Measurements from ENCODE around the gene NBPF20.
A peak's percentile ranks its signal among the peaks of the same experiment; 100 is the strongest.
"Not testable (repeated sequence)": the region's sequence is repeated elsewhere in the genome, so short reads cannot be mapped to it uniquely, and the experiment has no call there.

The NBPF20 gene, protein sequence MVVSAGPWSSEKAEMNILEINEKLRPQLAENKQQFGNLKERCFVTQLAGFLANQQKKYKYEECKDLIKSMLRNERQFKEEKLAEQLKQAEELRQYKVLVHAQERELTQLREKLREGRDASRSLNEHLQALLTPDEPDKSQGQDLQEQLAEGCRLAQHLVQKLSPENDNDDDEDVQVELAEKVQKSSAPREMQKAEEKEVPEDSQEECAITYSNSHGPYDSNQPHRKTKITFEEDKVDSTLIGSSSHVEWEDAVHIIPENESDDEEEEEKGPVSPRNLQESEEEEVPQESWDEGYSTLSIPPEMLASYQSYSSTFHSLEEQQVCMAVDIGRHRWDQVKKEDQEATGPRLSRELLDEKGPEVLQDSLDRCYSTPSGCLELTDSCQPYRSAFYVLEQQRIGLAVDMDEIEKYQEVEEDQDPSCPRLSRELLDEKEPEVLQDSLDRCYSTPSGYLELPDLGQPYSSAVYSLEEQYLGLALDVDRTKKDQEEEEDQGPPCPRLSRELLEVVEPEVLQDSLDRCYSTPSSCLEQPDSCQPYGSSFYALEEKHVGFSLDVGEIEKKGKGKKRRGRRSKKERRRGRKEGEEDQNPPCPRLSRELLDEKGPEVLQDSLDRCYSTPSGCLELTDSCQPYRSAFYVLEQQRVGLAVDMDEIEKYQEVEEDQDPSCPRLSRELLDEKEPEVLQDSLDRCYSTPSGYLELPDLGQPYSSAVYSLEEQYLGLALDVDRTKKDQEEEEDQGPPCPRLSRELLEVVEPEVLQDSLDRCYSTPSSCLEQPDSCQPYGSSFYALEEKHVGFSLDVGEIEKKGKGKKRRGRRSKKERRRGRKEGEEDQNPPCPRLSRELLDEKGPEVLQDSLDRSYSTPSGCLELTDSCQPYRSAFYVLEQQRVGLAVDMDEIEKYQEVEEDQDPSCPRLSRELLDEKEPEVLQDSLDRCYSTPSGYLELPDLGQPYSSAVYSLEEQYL (N-terminal part only)

DNA sequence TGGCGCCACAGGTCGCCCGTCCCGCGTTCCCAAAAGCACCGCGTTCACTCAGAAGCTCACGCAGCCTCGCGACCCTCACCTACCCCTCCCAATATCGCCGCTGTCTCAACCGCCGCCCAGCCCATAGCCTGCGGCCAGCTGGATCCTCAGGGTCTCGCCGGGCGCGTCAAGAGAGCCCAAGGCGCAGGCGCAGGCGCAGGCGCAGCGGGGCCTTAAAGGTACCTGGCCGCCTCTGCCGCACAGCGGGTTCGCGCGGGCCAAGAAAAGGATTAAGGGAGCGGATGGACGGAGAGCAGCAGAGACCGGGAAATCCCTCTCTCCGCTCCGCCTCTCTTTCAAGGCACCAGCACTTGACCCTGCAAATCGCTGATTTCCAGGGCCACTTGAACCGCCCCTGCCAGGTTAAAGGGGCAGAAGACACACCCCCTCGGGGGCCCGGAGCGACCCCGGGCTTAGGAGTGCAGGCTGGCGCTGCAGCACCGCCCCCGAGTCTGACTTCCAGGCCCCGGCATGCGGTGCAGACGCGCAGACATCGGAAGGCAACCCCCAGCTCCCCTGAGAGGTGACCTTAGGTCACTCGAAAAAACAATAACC is at the start of gene NBPF20:
NBPF20 (minus strand) TSS at position 168 of the 594 bp plus-strand sequence. CDS start 20,331 bp downstream, outside the sequence.
- FAIRE-seq (no peak), DNase-seq (ENCODE audit: low spot score) (peak; percentile 61)

DNA sequence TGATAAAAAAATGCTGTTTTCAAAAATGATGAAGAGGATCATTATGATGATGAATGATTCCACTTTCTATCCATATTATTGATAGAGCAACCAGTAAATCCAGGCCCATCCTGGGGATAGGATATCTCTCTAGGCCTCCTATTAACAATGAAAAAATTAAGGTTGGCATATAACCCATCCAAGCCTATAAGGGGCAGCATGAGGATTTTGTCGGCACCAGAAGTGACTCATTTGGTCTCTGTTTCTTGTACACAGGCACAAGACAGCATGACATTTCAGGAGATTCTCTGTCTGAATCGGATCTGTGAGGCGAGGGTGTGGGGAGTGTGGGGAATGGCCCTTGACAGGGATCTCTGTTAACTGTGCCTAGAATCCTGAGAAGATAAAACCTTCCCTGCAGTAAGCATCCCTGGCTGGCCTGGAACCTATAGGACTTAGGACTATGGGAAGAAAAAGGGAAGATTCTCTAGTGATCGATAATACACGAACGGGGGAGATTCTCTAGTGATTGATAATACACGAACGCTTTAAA is 49.5 kb upstream of the NBPF20 start:
- FAIRE-seq; DNase-seq (ENCODE audit: low spot score): not testable (repeated sequence)

DNA sequence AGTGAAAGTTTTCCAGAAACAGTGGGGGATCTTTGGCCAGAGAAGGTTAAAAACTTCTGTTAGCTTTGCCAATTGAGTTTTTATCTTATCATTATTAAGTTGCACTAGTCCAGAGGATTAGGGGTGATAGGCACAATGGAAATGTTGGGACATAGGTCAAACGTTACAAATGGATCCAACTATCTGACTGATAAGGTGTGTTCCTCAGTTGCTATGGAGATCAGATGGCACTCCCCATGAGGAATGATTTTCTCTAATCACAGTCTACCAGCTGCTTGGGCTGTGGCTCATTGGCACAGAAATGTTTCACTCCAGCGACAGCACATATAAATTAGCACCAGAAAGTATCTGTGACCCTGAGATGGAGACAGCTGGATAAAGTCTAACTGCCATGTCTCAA is 47.3 kb upstream of the NBPF20 start:
- not testable (repeated sequence) for DNase-seq (ENCODE audit: low spot score); FAIRE-seq

DNA sequence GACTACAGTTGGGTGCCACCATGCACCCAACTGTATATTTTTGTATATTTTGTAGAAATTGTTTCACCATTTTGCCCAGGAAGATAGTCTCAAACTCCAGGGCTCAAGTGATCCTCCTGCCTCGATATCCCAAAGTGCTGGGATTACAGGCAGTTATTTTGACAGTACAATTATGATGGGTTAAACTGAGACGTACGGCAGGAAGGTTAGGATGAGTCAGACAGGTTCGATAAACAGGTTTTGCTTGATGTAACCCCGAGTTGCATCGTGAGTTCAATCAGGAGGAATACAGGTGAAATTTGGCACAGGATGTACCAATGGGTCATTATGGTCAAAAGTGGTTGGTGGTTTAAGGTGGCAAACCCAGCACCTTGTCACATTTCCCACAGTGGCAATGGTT is 46.0 kb upstream of the NBPF20 start:
- DNase-seq (ENCODE audit: low spot score); FAIRE-seq: not testable (repeated sequence)

DNA sequence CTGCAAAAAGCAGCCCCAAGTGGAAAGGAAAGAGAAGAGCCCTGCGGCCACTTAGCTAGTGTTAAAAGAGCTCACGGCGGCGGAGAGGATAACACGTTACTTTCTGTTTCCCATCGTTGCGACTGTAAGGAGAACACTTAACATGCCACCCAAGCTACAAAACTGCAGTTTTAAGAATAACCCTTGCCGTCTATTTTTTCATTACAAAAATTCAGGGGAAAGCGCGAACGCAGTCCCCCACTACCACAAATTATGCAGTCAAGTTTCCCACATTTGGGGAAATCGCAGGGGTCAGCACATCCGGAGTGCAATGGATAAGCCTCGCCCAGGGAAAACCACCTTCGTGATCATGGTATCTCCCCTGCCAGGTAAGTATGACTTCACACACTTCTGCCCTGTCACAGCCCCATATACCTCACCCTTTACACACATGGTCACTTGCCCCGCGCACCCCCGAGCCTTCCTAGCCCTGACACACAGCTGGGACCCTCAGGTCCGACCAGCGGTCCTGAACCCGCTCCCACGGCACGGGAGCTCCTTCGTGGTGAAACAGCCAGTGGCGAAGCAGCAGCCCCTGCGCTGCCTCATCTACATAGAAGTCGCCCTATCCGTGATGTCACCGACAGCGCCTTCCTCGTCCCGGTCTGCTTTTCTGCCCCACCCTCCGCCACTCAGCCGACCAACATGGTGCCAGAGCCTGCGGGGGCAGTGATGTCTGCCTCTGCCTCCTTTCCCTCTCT is 40.2 kb upstream of the NBPF20 start:
- DNase-seq (ENCODE audit: low spot score), result peak; percentile 92
- FAIRE-seq, result not testable (repeated sequence)

DNA sequence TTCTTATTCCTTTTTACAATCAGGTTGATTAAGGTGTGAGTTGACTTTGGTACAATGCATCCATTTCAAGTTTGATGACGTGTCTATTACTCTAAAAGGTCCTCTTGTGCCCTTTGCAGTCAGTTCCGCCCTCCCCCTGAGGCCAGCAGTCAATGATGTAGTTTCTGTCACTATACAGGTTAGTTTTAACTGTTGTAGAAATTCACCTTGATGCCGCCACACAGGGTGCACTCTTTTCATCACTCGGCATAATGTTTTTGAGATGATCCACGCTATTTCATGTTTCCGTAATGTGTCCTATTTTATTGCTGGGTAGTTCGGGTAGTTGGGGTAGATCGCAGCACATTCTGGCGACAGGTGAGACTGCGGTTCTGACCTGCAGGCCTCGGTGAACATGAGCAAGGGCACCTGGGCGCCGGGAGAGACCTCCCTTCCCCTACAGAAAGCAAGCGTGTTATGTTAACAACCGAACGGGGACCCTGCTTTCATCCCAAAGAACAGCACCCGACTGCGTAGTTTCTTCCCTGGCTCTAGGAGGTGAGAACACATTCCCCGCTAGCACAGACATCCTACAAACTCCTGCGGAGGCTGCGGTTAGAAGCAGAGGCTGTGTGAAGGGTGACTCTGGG is 39.4 kb upstream of the NBPF20 start:
- not testable (repeated sequence) for FAIRE-seq; DNase-seq (ENCODE audit: low spot score)

DNA sequence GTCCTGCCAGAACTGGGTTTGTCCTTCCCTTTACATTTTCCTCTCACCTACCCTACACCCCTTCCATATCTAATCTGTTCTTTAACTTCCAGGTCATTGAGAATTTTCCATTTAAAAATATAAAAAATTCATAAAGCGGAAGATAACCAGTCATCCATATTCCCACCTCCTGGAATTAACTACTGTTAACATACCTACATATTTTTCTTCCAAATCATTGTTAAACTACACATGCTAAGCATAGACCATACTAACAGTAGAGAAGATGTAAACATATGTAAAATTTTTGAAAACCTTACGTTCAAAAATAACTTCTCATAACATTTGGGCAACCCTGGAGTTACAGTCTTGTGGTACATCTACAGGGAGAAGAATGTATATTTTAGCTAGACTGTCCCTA is 38.6 kb upstream of the NBPF20 start:
- not testable (repeated sequence) for DNase-seq (ENCODE audit: low spot score); FAIRE-seq

DNA sequence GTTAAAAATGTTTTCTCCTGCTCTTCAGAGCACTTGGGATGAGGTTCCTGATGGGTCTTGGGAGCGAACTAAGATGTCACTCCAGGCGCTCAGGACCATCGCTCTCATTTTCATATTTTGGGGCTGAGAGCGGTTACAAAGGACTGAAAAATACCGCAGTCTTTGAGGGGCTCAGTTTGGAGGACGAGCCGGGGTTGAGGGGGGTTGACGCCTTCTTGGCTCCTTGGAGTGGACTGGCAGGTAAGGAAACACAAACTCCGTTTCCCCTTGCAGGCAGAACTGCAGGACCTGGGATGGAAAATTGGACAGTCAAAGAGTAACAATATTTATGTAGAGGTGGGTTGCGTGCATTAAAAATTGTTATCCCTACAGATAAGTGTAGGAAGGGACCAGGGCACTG is 35.3 kb upstream of the NBPF20 start:
- not testable (repeated sequence) for FAIRE-seq; DNase-seq (ENCODE audit: low spot score)

DNA sequence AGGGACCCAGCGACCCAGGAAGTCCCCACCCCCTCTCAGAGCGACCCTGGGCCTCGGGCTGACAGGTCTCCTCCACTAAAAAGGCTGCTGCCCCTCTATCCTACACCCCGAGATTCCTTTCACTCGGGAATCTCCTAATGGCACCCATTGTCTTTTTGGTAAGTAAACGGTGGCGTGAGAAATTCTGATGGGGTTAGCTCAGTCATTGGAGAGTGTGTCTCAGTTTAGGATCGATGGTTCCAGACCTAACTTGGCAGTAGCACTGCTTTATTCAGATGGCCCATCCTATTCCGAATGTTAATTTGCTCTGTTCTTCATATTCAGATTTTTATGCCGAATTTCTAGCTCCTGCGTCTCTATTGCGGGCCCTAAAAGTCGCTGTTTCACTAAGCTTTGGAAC is 34.6 kb upstream of the NBPF20 start:
- FAIRE-seq, result not testable (repeated sequence)

DNA sequence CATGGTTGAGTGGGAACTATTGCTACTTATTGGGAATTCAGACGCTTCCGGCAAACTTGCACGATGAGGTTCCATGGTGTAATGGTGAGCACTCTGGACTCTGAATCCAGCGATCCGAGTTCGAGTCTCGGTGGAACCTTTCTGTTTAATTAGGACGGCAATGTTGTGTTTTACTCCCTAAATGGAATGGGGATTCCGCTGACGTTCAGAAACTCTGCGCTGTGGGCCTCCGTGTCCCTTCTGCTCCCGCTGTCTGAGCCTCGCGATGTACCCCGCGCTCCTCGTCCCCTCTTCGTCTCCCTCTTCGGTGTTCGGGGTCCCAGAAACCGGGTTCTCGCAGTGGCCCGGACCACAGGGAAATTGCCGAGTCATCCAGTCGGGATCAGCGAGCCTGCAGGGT is 34.2 kb upstream of the NBPF20 start:
- DNase-seq (ENCODE audit: low spot score); FAIRE-seq: not testable (repeated sequence)

More for the DNA sequence above, 34.6 kb upstream of the NBPF20 start:
- DNase-seq (ENCODE audit: low spot score), result not testable (repeated sequence)

DNA sequence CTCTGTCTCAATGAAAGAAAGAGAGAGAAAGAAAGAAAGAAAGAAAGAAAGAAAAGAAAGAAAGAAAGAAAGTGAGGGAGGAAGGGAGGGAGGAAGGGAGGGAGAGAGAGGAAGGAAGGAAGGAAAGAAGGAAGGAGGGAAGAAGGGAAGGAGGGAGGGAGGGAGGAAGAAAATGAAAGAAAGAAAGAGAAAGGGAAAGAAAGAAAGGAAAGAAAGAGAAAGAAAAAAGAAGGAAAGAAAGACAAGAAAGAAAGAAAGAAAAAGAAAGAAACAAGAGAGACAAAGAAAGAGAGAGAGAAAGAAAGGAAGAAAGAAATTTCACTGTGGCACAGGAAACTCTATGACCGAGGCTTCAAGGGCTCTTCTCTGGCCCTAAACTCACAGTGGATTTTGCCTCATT is 33.7 kb upstream of the NBPF20 start:
- not testable (repeated sequence) for DNase-seq (ENCODE audit: low spot score); FAIRE-seq

DNA sequence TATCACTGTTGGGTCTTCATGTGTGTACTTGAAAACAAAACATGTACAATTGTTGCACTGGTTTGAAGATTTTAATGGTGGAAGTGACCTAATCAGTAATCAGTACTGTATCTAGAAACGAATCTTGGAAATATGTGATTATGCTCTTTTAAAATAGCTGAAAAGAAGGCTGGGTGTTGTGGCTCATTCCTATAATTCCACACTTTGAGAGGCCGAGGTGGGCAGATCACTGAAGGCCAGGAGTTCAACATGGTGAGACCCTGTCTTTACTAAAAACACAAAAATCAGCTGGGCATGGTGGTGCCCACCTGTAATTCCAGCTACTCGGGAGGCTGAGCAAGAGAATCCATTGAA is 29.4 kb upstream of the NBPF20 start:
- FAIRE-seq; DNase-seq (ENCODE audit: low spot score): not testable (repeated sequence)

DNA sequence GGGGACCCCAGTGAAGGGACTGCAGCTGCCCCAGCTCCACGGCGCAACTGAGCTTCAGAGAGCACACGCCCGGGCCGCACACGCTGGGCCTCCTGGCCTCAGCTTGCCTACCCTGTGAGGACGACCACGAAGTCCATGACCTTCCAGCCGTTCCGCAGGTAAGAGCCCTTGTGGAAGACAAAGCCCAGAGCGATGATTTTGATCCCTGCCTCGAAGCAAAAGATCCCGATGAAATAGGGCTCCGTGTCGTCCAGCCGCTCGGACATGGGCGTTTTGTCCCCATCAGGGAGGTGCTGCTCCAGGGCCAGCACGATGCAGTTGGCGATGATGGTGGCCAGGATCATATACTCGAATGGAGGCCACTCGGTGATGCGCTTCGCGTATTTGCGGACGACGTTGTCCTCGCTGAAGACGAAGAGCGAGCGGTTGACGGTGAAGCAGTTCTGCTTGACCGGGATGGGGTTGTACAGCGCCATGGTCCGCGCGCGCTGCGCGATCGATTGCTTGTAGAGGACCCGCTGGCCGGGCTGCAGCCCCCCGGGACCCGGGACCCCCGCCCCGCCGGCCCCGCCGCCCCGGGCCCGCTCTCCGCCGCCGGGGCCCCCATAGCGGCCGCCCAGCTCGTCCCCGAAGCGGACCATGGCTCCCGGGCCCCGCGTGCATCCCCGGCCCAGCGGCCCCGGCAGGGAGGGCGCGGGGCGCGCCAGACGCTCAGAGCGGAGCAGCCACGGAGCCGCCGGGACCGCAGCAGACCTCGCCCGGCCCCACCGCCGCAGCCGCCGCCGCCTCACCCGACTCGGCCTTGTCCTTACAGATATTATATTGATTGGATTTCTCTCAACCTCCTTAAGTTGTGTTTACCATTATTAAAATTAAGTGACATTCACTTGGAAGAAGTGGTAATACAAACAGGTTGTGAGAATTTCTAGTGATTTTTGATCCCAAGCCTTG is 28.7 kb upstream of the NBPF20 start:
- not testable (repeated sequence) for FAIRE-seq; DNase-seq (ENCODE audit: low spot score)

DNA sequence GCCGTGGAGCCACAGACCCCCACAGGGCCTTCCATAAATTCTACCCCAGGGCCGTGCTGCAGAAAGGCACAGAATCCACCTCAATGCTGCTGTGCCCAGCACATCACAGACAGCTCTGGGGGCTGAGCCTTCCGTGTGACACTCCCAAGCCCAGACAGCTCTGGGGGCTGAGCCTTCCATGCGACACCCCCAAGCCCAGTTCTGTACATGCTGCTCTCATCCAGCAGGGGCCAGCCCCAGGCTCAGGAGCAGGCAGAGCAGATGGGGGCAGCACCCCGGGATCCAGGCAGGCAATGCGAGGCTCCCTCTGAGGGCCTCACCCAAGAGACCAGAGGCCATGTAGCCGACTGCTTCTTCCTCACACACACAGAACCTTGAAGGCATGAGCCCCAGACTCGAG is 27.1 kb upstream of the NBPF20 start:
- not testable (repeated sequence) for DNase-seq (ENCODE audit: low spot score); FAIRE-seq

DNA sequence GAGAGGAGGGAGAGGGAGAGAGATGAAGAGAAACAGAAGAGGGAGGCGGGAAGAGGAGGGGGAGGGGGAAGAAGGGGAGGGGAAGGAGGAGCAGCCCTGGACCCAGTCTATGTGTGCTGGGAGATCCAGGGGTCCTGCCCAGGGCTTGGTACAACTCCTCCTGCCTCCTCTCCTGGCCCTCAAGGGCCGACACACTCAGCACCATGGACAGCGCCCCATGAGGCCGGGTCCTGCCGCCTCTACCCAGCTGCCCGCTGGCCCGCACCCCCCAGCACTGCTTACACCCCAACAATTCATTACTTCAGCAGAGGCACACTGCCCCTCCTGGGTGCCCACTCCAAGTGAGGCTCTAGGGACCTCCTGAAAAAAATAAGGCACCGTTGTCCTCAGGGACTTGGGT is 26.5 kb upstream of the NBPF20 start:
- FAIRE-seq; DNase-seq (ENCODE audit: low spot score): not testable (repeated sequence)

DNA sequence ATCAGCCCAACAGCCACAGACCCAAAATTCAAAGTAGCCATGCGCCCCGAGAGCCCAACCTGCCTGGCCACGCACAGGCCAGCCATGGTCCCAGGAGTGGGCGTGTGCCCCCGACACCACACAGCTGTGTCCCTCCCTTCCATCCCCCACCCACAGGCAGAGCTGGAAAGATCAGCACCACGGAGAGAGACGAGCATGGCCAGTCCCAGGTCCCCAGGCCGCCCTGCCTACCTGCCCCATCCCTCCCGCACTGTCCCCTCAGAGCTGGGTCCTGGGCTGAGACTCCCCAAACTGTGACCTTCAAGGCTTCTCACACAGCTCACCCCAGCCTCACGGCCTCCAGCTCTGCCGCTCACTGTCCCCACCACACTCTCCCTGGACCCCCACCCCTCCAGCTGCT is 19.8 kb upstream of the NBPF20 start:
- DNase-seq (ENCODE audit: low spot score); FAIRE-seq: not testable (repeated sequence)

DNA sequence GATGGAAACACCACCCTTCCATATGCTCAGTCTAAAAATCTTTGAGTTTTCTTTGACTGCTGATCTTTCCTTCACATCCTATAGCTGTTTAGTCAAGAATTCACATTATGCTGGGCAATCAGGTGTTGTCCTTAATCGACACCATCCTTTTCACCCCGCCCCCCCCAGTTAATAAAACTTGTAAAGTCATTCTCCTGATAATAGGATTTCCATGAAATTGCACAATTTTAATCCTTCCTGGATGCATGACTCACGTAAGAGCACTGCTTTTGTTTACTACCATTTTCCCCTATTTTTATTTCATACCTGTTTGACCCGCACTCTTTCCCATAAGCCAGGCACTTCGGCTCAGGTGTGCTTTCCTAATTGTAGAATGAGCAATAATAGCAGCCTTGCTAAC is 16.9 kb upstream of the NBPF20 start:
- FAIRE-seq; DNase-seq (ENCODE audit: low spot score): not testable (repeated sequence)

DNA sequence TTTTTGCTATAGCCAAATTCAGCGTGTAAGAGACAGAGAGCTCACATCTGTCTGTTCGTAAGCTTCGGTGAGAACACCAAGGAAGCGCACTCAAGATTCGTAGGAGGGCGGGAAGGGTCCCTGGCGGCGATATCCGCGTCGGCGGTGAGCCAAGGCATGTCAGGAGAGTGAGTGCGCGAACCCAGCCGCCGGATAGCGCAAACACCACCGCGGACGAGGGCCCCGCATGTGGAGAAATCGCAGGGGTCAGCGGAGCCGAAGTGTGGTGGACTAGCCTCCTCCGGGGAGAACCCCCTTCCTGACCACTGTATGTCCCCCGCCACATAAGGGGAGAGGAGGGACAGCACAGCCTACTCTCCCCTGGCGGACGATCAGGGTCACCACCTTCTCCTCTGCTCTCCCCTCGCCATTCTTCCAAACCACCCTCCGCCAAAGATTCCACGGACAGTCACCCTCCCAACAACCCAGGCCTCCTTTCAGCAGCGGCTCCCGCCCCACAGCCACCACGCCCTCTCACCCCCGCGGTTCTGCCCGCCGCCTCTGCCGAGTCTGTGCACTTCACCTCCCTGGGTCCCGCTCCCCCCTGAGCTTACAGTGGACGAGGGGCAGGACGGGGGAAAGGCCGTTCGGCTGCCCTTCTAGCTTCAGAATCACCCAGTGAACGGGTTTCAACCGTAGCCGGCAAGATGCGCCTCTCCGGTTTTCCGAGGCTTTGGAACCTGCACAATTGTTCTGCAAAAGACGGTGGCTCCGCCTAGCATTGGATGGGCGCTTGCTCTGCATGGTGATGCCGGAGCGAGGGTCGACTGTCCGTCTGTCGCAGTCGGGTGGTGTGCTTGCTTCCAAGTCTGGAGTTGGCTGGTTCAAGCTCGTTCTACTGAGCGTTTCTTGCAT is 6.2 kb upstream of the NBPF20 start:
- not testable (repeated sequence) for DNase-seq (ENCODE audit: low spot score); FAIRE-seq

Data from RCC 7860 (cell line).